KMS-11 (cell line): ENCODE data around the gene USP40.

ENCODE experiments used
- H2AFZ ChIP-seq: fragments of 200-600 bp; sonication (generic); 2 replicates; pipeline ENCODE4 v1.6.1; 2016; ENCODE audit warnings: antibody characterized with exemption, mixed run types, low read depth
- H3K27ac ChIP-seq: fragments of 200-600 bp; sonication (generic); 2 replicates; pipeline ENCODE4 v1.6.1; 2016; ENCODE audit warnings: mild to moderate bottlenecking, mixed run types
- H3K27me3 ChIP-seq: fragments of 200-600 bp; sonication (generic); 2 replicates; pipeline ENCODE4 v1.6.1; 2017; ENCODE audit warnings: mild to moderate bottlenecking, low read depth, mixed run types, moderate library complexity; ENCODE audit not compliant: insufficient read depth
- H3K36me3 ChIP-seq: fragments of 200-600 bp; sonication (generic); 2 replicates; pipeline ENCODE4 v1.6.1; 2017; ENCODE audit warnings: mild to moderate bottlenecking, mixed run types; ENCODE audit not compliant: insufficient read depth
- H3K4me1 ChIP-seq: fragments of 200-600 bp; sonication (generic); 2 replicates; pipeline ENCODE4 v1.6.1; 2016; ENCODE audit warnings: mild to moderate bottlenecking, low read depth, mixed run types; ENCODE audit not compliant: poor library complexity, severe bottlenecking
- H3K4me2 ChIP-seq: fragments of 200-600 bp; sonication (generic); 2 replicates; pipeline ENCODE4 v1.7.0; 2016; ENCODE audit warnings: mild to moderate bottlenecking, mixed run types
- H3K4me3 ChIP-seq: fragments of 200-600 bp; sonication (generic); IDR thresholded peaks from 2 replicates; pipeline ENCODE4 v1.6.1; 2017; ENCODE audit warnings: low read depth, low read length, mixed read lengths; ENCODE audit not compliant: insufficient read depth
- H3K79me2 ChIP-seq: fragments of 200-600 bp; sonication (generic); 2 replicates; pipeline ENCODE4 v1.6.1; 2016; ENCODE audit warnings: low read depth, mixed run types; ENCODE audit not compliant: insufficient read depth
- H3K9ac ChIP-seq: fragments of 200-600 bp; sonication (generic); 2 replicates; pipeline ENCODE4 v1.6.1; 2016; ENCODE audit warnings: mild to moderate bottlenecking, mixed run types
- H4K20me1 ChIP-seq: fragments of 200-600 bp; sonication (generic); 2 replicates; pipeline ENCODE4 v1.6.1; 2016; ENCODE audit warnings: mild to moderate bottlenecking, mixed run types; ENCODE audit not compliant: insufficient read depth
- CTCF ChIP-seq: fragments of 200-600 bp; sonication (generic); conservative IDR thresholded peaks from 2 replicates; pipeline ENCODE4 v1.6.1; 2017; ENCODE audit warnings: low read depth, mild to moderate bottlenecking, antibody characterized with exemption, low read length, moderate library complexity, mixed read lengths

Gene USP40

GRCh38 chr2:233453111-233453915 lies 113.3 kb downstream of the USP40 start:
- Histone ChIP-seq H2AFZ (no peak overlapping the region), H3K4me2 (no peak overlapping the region), H3K27me3 (no peaks in the 10 kb centered on the region), H3K4me1 (no peaks in the 10 kb centered on the region), H3K36me3 (no peaks in the 10 kb centered on the region), H3K9ac (no peak overlapping the region), H4K20me1 (no peaks in the 10 kb centered on the region), H3K79me2 (no peaks in the 10 kb centered on the region), H3K4me3 (no peak overlapping the region), H3K27ac (no peak overlapping the region)
- TF ChIP-seq CTCF = no peak

GRCh38 chr2:233451950-233452349 lies 114.6 kb downstream of the USP40 start:
- H3K36me3 ChIP-seq = no peaks in the 10 kb centered on the region
- H4K20me1 ChIP-seq = no peaks in the 10 kb centered on the region
- H3K27ac ChIP-seq = no peak overlapping the region
- no peak overlapping the region for H2AFZ ChIP-seq
- no peak overlapping the region for H3K4me3 ChIP-seq
- H3K4me1 ChIP-seq = no peaks in the 10 kb centered on the region
- no peaks in the 10 kb centered on the region for H3K79me2 ChIP-seq
- H3K4me2 ChIP-seq = no peak overlapping the region
- TF ChIP-seq CTCF = no peak
- no peaks in the 10 kb centered on the region for H3K27me3 ChIP-seq
- H3K9ac ChIP-seq = no peak overlapping the region

GRCh38 chr2:233450864-233451575 lies 115.6 kb downstream of the USP40 start:
- H4K20me1 ChIP-seq = no peaks in the 10 kb centered on the region

More at GRCh38 chr2:233450864-233451575, 115.6 kb downstream of the USP40 start:
- Histone ChIP-seq H3K36me3 (no peaks in the 10 kb centered on the region), H3K4me3 (no peak overlapping the region), H3K27me3 (no peaks in the 10 kb centered on the region), H2AFZ (no peak overlapping the region), H3K79me2 (no peaks in the 10 kb centered on the region), H3K4me1 (no peaks in the 10 kb centered on the region), H3K4me2 (no peak overlapping the region), H3K27ac (no peak overlapping the region), H3K9ac (no peak overlapping the region)
- TF ChIP-seq CTCF = no peak
